ENCODE data around the gene DIPK1A.
"Not testable (repeated sequence)": the region's sequence is repeated elsewhere in the genome, so short reads cannot be mapped to it uniquely, and the experiment has no call there.

Gene DIPK1A

GRCh38 chr1:92980732-92981647, 19.7 kb upstream of the DIPK1A start:
- Histone ChIP-seq H3K4me1 (ENCODE audit: control insufficient read depth, insufficient read depth, low read length) (no peaks in the 10 kb centered on the region), H3K9ac (ENCODE audit: low read length) (no peak overlapping the region)

GRCh38 chr1:92975551-92976232, 14.4 kb upstream of the DIPK1A start:
- Histone ChIP-seq H3K4me1 (ENCODE audit: control insufficient read depth, insufficient read depth, low read length) (peaks cover 9% of the 10 kb centered on the region), H3K36me3 (ENCODE audit: control insufficient read depth, insufficient read depth, low read length) (no peaks in the 10 kb centered on the region), H3K4me3 (ENCODE audit: low read depth, low read length) (no peak overlapping the region), H3K9ac (ENCODE audit: low read length) (no peak overlapping the region), H3K27me3 (ENCODE audit: control insufficient read depth, insufficient read depth, low read length) (no peaks in the 10 kb centered on the region), H3K9me3 (ENCODE audit: control insufficient read depth, insufficient read depth, low read depth, low read length) (no peaks in the 10 kb centered on the region), H3K27ac (ENCODE audit: low read depth, low read length) (no peak overlapping the region)

More at GRCh38 chr1:92980732-92981647, 19.7 kb upstream of the DIPK1A start:
- Histone ChIP-seq H3K4me3 (ENCODE audit: low read depth, low read length) (no peak overlapping the region), H3K9me3 (ENCODE audit: control insufficient read depth, insufficient read depth, low read depth, low read length) (0 out of 2 replicates have a peak, but pooled peaks cover 7% of the 10 kb centered on the region), H3K27me3 (ENCODE audit: control insufficient read depth, insufficient read depth, low read length) (no peaks in the 10 kb centered on the region), H3K27ac (ENCODE audit: low read depth, low read length) (no peak overlapping the region), H3K36me3 (ENCODE audit: control insufficient read depth, insufficient read depth, low read length) (no peaks in the 10 kb centered on the region)

- H3K27ac ChIP-seq (ENCODE audit: low read depth, low read length); H3K4me3 ChIP-seq (ENCODE audit: low read depth, low read length); H3K27me3 ChIP-seq (ENCODE audit: control insufficient read depth, insufficient read depth, low read length); H3K9me3 ChIP-seq (ENCODE audit: control insufficient read depth, insufficient read depth, low read depth, low read length); H3K4me1 ChIP-seq (ENCODE audit: control insufficient read depth, insufficient read depth, low read length); H3K36me3 ChIP-seq (ENCODE audit: control insufficient read depth, insufficient read depth, low read length); H3K9ac ChIP-seq (ENCODE audit: low read length): not testable (repeated sequence)
Observed at GRCh38 chr1:92974112-92974511, 12.8 kb upstream of the DIPK1A start.

GRCh38 chr1:92973203-92973897, 12.1 kb upstream of the DIPK1A start:
- H3K36me3 ChIP-seq (ENCODE audit: control insufficient read depth, insufficient read depth, low read length) = no peaks in the 10 kb centered on the region
- no peaks in the 10 kb centered on the region for H3K27me3 ChIP-seq (ENCODE audit: control insufficient read depth, insufficient read depth, low read length)
- no peak overlapping the region for H3K27ac ChIP-seq (ENCODE audit: low read depth, low read length)
- H3K9ac ChIP-seq (ENCODE audit: low read length) = no peak overlapping the region
- no peaks in the 10 kb centered on the region for H3K9me3 ChIP-seq (ENCODE audit: control insufficient read depth, insufficient read depth, low read depth, low read length)
- peaks cover 9% of the 10 kb centered on the region for H3K4me1 ChIP-seq (ENCODE audit: control insufficient read depth, insufficient read depth, low read length)
- H3K4me3 ChIP-seq (ENCODE audit: low read depth, low read length) = no peak overlapping the region

- no peak overlapping the region for H3K4me3 ChIP-seq (ENCODE audit: low read depth, low read length)
- no peaks in the 10 kb centered on the region for H3K36me3 ChIP-seq (ENCODE audit: control insufficient read depth, insufficient read depth, low read length)
- no peak overlapping the region for H3K9ac ChIP-seq (ENCODE audit: low read length)
- H3K9me3 ChIP-seq (ENCODE audit: control insufficient read depth, insufficient read depth, low read depth, low read length) = no peaks in the 10 kb centered on the region
- peaks cover 15% of the 10 kb centered on the region for H3K4me1 ChIP-seq (ENCODE audit: control insufficient read depth, insufficient read depth, low read length)
- no peak overlapping the region for H3K27ac ChIP-seq (ENCODE audit: low read depth, low read length)
- no peaks in the 10 kb centered on the region for H3K27me3 ChIP-seq (ENCODE audit: control insufficient read depth, insufficient read depth, low read length)
Observed at GRCh38 chr1:92972409-92973129, 11.3 kb upstream of the DIPK1A start.

GRCh38 chr1:92971932-92972331, 10.7 kb upstream of the DIPK1A start:
- not testable (repeated sequence) for H3K36me3 ChIP-seq (ENCODE audit: control insufficient read depth, insufficient read depth, low read length); H3K4me3 ChIP-seq (ENCODE audit: low read depth, low read length); H3K27ac ChIP-seq (ENCODE audit: low read depth, low read length); H3K9ac ChIP-seq (ENCODE audit: low read length); H3K27me3 ChIP-seq (ENCODE audit: control insufficient read depth, insufficient read depth, low read length); H3K9me3 ChIP-seq (ENCODE audit: control insufficient read depth, insufficient read depth, low read depth, low read length)
- peaks cover 15% of the 10 kb centered on the region for H3K4me1 ChIP-seq (ENCODE audit: control insufficient read depth, insufficient read depth, low read length)

- H3K27ac ChIP-seq (ENCODE audit: low read depth, low read length) = no peak overlapping the region
- H3K27me3 ChIP-seq (ENCODE audit: control insufficient read depth, insufficient read depth, low read length) = no peaks in the 10 kb centered on the region
- H3K36me3 ChIP-seq (ENCODE audit: control insufficient read depth, insufficient read depth, low read length) = no peaks in the 10 kb centered on the region
- H3K4me1 ChIP-seq (ENCODE audit: control insufficient read depth, insufficient read depth, low read length) = peaks cover 15% of the 10 kb centered on the region
- no peak overlapping the region for H3K4me3 ChIP-seq (ENCODE audit: low read depth, low read length)
- no peaks in the 10 kb centered on the region for H3K9me3 ChIP-seq (ENCODE audit: control insufficient read depth, insufficient read depth, low read depth, low read length)
- no peak overlapping the region for H3K9ac ChIP-seq (ENCODE audit: low read length)
Observed at GRCh38 chr1:92970990-92971689, 9.9 kb upstream of the DIPK1A start.

- Histone ChIP-seq H3K4me1 (ENCODE audit: control insufficient read depth, insufficient read depth, low read length) (peaks cover 15% of the 10 kb centered on the region), H3K27ac (ENCODE audit: low read depth, low read length) (no peak overlapping the region), H3K4me3 (ENCODE audit: low read depth, low read length) (no peak overlapping the region)
Observed at GRCh38 chr1:92969517-92969916, 8.3 kb upstream of the DIPK1A start.

GRCh38 chr1:92968138-92969032, 7.1 kb upstream of the DIPK1A start:
- Histone ChIP-seq H3K4me3 (ENCODE audit: low read depth, low read length) (no peak overlapping the region), H3K9me3 (ENCODE audit: control insufficient read depth, insufficient read depth, low read depth, low read length) (no peaks in the 10 kb centered on the region), H3K4me1 (ENCODE audit: control insufficient read depth, insufficient read depth, low read length) (peaks cover 16% of the 10 kb centered on the region), H3K36me3 (ENCODE audit: control insufficient read depth, insufficient read depth, low read length) (no peaks in the 10 kb centered on the region), H3K9ac (ENCODE audit: low read length) (no peak overlapping the region), H3K27ac (ENCODE audit: low read depth, low read length) (no peak overlapping the region), H3K27me3 (ENCODE audit: control insufficient read depth, insufficient read depth, low read length) (no peaks in the 10 kb centered on the region)

More at GRCh38 chr1:92969517-92969916, 8.3 kb upstream of the DIPK1A start:
- no peak overlapping the region for H3K9ac ChIP-seq (ENCODE audit: low read length)
- no peaks in the 10 kb centered on the region for H3K27me3 ChIP-seq (ENCODE audit: control insufficient read depth, insufficient read depth, low read length)
- no peaks in the 10 kb centered on the region for H3K36me3 ChIP-seq (ENCODE audit: control insufficient read depth, insufficient read depth, low read length)
- no peaks in the 10 kb centered on the region for H3K9me3 ChIP-seq (ENCODE audit: control insufficient read depth, insufficient read depth, low read depth, low read length)

All from HUES6 (cell line).